ENCODE measurements around the gene FITM2.

GRCh38 chr20:44253528-44253927 is 57.5 kb downstream of the FITM2 start:
- TF ChIP-seq CTCF (IDR thresholded peaks at IDR 0.05) (no peak), POLR2A (IDR thresholded peaks at IDR 0.05) (no peak)

Data from uterus (tissue), 2 donors.